HL-60/S4 treated with phorbol 12-myristate 13-acetate at 8.2 ng/mL for 4 days and 3 days (cell line): Measurements from ENCODE around the gene TM9SF4.

Experiments used
- in situ Hi-C: fragments of 300-500 bp; cut with MboI; formaldehyde crosslinking; loops from 2 replicates; pipeline ENCODE4 v1.15.0; 2022; ENCODE audit warnings: low sequenced_read_pairs

Gene TM9SF4

GRCh38 chr20:32126919-32127318, 17.4 kb downstream of the TM9SF4 start:
- in situ Hi-C loops = no loop called here

DNA sequence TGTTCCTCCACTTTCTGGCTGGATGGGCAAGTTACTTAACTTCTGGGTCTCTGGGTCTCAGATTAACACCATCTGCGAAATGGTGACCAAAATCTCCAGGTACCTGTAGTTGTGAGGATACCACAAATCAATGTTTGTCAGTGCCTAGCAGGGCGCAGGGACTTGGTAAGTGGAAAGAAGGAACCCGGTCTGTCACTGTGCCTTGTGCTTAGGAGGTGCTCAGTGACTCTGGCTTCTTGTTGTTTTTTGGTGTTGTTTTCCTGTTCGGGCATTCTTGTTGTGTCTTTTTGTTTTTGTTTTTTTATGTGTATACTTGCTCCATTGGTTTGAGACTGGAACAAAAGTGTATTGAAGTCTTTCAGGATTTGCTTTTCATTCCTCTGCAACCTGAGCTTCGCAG, 17.8 kb downstream of the TM9SF4 start:
- in situ Hi-C loops = no loop called here

DNA sequence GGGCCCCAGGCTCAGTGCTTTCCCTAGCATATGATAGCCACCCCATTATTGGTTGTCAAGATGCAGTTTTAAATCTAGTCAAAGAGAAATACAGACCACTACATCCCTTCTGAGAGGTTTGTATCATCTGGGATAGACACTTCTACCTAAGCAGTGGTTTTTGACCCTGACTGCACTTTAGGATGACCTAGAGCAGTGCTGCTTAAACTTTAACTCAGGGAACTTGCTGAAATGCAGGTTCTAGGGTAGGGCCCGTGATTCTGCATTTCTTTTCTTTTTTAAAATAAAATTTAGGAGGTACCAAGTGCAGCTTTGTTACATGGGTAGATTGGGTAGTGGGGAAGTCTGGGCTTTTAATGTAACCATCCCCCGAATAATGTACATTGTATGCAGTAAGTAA, 18.7 kb downstream of the TM9SF4 start:
- in situ Hi-C loops = no loop called here

- in situ Hi-C loops = no loop called here
Observed at GRCh38 chr20:32129863-32130262, 20.3 kb downstream of the TM9SF4 start.

GRCh38 chr20:32130352-32130751, 20.8 kb downstream of the TM9SF4 start:
- in situ Hi-C loops = no loop called here

DNA sequence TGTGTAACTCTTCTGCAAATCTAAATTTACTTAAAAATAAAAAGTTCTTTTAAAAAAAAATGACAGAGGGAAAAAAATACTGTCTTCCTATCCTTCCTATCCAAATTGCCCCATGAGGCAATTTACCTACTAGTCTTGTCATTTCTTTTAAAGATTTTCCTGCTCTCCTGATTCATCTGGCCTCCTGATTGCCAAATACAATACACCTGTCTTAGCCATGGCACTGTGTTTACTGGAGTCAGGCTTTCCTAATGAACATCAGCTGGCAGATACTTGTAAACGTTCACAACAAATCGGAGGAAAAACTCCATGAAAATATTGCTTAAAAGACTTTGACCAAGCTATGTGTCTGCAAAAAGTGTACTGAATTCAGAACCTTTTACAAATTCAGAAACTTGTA, 21.5 kb downstream of the TM9SF4 start:
- in situ Hi-C loops = no loop called here

DNA sequence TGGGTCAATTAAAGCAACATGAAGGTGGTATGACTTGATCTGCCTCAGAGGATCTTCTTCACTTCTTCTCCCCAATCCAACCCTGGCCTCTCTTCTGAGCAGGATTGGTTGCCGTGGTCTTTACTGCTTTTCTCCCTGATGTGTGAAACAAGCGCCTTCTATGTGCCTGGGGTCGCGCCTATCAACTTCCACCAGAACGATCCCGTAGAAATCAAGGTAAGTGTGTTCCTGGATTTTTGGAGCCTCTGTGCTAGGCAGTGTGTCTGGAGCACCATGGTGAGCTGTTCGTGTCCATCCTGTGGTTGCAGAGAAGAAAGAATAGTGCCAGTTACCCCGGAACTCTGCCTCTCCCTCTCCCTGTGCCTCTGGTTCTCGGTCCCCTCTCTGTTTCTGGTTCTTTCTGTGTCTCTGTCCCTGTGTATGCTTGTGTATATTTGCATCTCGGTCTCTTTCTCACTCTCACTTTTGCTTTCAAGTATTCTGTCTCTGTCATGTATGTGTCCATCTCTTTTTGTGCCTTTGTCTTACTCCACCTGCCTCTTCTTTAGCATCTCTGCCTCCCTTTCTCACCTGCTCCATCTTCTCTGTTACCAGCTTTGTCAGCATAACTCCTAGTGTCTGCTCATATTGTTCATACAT, 23.5 kb downstream of the TM9SF4 start:
- in situ Hi-C loops = no loop called here

GRCh38 chr20:32134026-32134425, 24.5 kb downstream of the TM9SF4 start:
- in situ Hi-C loops = no loop called here

DNA sequence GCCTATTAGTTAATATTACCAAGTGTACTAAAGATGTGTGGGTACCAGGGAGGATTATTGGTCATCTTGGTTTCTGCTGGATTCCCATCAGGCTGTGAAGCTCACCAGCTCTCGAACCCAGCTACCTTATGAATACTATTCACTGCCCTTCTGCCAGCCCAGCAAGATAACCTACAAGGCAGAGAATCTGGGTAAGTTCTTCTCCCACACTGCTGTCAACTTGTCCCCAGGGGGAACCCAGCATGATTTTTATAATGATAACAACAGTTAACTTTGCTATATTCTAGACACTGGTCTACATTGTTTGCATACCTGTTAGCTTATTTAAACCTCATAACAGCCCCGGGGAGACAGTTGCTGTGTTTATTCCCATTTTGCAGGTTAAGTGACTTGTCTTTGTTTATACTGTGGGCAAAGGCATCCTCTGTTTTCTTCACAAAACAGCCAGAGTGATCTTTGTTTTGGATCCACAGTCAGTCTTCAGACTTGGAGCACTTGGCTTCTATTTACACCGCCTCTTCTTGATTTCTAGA, 26.5 kb downstream of the TM9SF4 start:
- in situ Hi-C loops = no loop called here

DNA sequence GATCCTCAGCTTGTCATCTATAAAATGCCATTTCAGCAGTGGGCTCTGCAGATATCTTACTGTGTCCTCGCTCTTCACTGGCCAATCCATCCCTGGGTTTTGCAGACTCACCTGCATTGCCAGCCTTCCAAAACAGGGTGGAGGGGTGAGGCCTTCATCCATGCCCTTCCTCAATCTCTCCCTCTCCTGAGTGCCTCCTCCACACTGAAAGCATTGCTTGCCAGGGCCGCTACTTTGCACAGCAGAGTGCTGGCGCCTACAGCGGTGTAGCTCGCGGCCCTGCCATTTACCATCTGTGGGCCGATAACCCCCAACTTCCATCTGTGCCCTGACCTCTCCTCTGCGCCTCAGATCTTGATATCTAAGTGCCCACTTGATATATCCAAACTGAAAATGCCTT, 29.4 kb downstream of the TM9SF4 start:
- in situ Hi-C loops = no loop called here

- in situ Hi-C loops = no loop called here
Observed at GRCh38 chr20:32139947-32140346, 30.4 kb downstream of the TM9SF4 start.

- in situ Hi-C loops = no loop called here
Observed at GRCh38 chr20:32140603-32141002, 31.1 kb downstream of the TM9SF4 start.

- in situ Hi-C loops = no loop called here
Observed at GRCh38 chr20:32141465-32141980, 32.0 kb downstream of the TM9SF4 start.

DNA sequence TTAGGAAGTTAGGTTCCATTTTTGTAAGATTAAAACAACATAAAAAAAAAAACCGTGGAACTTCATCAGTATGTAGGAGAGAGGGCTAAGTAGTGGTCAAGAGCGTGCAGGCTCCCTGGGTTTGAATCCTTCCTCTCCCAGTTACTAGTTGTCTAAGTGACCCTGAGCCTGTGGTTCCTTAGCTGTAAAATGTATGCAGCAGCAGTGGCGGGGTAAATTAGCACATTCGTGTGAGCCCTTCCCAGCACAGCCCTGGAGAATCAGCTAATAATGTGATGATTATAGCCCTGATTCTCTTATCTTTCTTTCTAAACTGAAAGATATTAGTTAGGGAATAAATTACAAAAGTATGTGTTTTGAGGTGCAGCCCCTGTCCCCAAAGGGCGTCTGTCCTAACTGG, 32.6 kb downstream of the TM9SF4 start:
- in situ Hi-C loops = no loop called here

DNA sequence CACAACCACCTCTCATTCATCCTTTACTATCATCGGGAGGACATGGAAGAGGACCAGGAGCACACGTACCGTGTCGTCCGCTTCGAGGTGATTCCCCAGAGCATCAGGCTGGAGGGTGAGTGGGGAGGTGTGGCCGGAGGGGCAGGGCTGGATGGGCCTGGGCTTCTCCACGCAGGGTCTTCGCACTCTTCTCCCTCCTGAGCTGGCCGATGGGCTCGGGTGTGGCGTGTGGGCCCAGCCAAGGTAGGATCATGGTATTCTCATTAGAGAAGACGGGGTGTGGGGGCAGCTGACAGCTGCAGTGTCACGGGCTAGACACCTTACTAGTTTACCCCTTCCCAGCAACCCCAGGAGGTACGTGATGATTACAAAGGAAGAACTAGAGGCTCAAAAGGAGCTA, 33.5 kb downstream of the TM9SF4 start:
- in situ Hi-C loops = no loop called here

GRCh38 chr20:32144898-32145662, 35.6 kb downstream of the TM9SF4 start:
- in situ Hi-C loops = no loop called here

GRCh38 chr20:32149566-32150170, 40.2 kb downstream of the TM9SF4 start:
- in situ Hi-C loops = no loop called here

DNA sequence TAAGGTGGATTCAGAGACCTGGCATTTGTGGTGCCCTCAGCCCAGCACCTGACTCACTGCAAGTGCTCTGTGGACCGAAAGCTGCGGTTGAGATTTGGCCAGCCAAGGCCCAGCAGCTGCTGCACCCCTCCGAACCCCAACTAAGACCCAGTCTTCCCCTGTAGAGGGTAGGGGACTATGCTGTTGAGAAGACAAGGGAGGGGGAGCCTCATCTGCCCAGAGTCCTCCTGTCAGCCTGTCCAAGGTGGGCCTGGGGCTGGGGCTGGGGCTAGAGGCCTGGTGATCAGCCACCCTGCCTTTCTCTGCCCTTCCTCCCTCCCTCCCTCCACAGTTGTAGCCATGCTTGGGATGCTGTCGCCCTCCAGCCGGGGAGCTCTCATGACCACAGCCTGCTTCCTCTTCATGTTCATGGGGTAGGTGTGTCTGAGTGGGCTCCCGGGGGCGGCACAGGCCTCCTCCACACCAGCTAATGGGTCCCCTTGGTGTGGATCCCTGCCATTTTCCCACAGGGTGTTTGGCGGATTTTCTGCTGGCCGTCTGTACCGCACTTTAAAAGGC, 40.9 kb downstream of the TM9SF4 start:
- in situ Hi-C loops = no loop called here

DNA sequence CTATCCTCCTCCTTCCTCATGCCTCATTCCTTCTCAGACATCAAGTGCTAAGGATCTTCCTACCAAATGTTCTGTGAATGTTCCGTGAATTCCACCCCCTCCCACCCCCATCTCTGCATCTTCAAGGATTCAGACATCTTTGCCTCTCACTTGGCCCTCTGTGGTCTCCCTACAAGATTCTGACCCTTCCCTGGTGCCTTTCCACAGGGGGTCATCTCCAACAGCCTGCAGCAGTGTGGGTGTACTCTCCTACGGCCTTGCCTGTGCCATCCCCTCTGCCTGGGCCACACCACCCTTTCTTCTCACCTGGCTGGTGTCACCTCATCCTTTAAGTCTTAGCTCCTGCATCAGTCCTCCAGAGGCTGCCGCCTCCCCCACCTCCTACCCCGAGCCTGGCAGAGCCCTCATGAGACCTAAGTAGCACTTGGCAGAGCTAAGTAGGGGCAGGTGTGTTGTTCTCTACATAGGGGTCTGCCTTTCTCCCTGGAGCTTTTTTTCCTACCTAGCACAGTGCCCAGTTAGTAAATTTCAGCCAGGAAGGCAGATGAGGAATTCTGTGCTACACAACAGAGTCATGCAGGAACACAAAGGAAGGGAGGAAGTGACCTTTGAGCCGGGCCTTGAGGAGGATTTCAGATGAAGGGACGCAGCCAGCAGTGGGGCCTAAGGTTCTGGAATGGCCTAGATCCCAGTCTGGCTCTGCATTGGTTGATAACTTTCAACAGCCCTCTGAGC, 43.1 kb downstream of the TM9SF4 start:
- in situ Hi-C loops = no loop called here

GRCh38 chr20:32153156-32153665, 43.7 kb downstream of the TM9SF4 start:
- in situ Hi-C loops = no loop called here

DNA sequence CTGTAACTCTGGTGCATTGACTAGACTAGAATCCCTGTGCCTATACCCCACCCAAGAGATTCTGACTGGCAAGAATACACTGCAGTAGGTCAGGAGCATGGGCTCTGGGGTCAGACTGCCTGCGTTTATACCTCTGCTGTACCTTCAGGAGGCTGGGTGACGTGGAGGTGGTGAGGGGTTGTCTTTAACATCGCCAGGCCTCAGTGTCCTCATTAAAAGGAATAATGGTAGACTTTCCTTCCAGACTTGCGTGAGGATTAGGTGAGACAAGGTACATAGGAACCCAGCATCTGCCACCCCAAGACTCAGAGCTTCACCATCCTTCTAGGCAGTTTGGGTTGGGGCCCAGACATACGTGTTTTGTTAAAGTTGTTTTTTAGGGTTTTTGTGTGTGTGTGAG, 44.3 kb downstream of the TM9SF4 start:
- in situ Hi-C loops = no loop called here
